Endothelial cell of umbilical vein (primary cell): ENCODE measurements around the gene PXMP4. TPM values are rescaled to one million over a fixed set of nuclear protein-coding genes. Genes with fewer than 3 reads are reported as not detected.

ENCODE experiments used
- BruUV-seq: library from RNA; stranded (reverse); fragments of 400-500 nt; replicated peaks from 2 replicates; lab custom pipeline; 2021; lab: Mats Ljungman, UMichigan
- CTCF ChIA-PET: fragments of 300-600, 350-600 bp; sonication (Branson Sonifier 250); formaldehyde crosslinking; loops from one replicate; lab custom pipeline; 2021; ENCODE audit warnings: antibody characterized with exemption, inconsistent platforms; lab: Charles Lee
- POLR2A ChIA-PET: fragments of 300-600, 350-600 bp; sonication (Branson Sonifier 250); formaldehyde crosslinking; loops from one replicate; lab custom pipeline; 2021; ENCODE audit warnings: antibody characterized with exemption, inconsistent platforms; lab: Charles Lee
- DNase-seq: peaks from one replicate; pipeline ENCODE4 v3.0.0-alpha.2; 2011; ENCODE audit warnings: low read depth, low spot score
- FAIRE-seq: peaks from 2 replicates; lab custom pipeline; 2011; peaks lifted over from hg19 to GRCh38; lab: Jason Lieb, UNC
- H2AFZ ChIP-seq: 2 replicates; pipeline ENCODE4 v1.6.0; 2012; ENCODE audit warnings: low read depth, low read length, control low read depth, inconsistent platforms
- H3K27ac ChIP-seq: 2 replicates; pipeline ENCODE4 v1.5.1; 2011; ENCODE audit warnings: low read depth, mild to moderate bottlenecking, control low read depth, low read length, moderate library complexity; ENCODE audit not compliant: insufficient read depth
- H3K27me3 ChIP-seq, 2 experiments: 2 replicates each; pipeline versions ENCODE4 v1.6.0 to v1.6.1; 2011; ENCODE audit warnings: low read length in 2 of 2, mixed read lengths in 1 of 2; ENCODE audit not compliant: control insufficient read depth in 2 of 2, insufficient read depth in 2 of 2
- H3K36me3 ChIP-seq, 2 experiments: 2 replicates in 1 of 2; 3 replicates in 1 of 2; pipeline ENCODE4 v1.5.1; 2011; ENCODE audit warnings: low read length in 2 of 2, mild to moderate bottlenecking in 1 of 2, moderate library complexity in 1 of 2; ENCODE audit not compliant: control insufficient read depth in 2 of 2, insufficient read depth in 2 of 2; ENCODE audit errors: extremely low read depth in 1 of 2
- H3K4me1 ChIP-seq: 3 replicates; pipeline ENCODE4 v1.5.1; 2011; ENCODE audit warnings: mild to moderate bottlenecking, low read length; ENCODE audit not compliant: control insufficient read depth, insufficient read depth; ENCODE audit errors: extremely low read depth
- H3K4me2 ChIP-seq: 2 replicates; pipeline ENCODE4 v1.6.1; 2011; ENCODE audit warnings: low read length, control low read depth, mixed read lengths; ENCODE audit not compliant: insufficient read depth
- H3K4me3 ChIP-seq, 3 experiments: fragments of 200-600 bp in 1 of 3; sonication (generic), shearing (Covaris generic) in 1 of 3; replicated peaks in 1 of 3; 2 replicates each; pipeline ENCODE4 v1.5.1; 2011 to 2016; ENCODE audit warnings: control low read depth in 3 of 3, low read length in 3 of 3, mild to moderate bottlenecking in 2 of 3, inconsistent platforms in 1 of 3, low read depth in 1 of 3, moderate library complexity in 1 of 3; ENCODE audit not compliant: insufficient read depth in 1 of 3
- H3K79me2 ChIP-seq: 2 replicates; pipeline ENCODE4 v1.6.0; 2012; ENCODE audit warnings: low read length, inconsistent platforms; ENCODE audit not compliant: control insufficient read depth, insufficient read depth
- H3K9ac ChIP-seq: replicated peaks from 2 replicates; pipeline ENCODE3; 2011; ENCODE audit warnings: low read length, control low read depth; ENCODE audit not compliant: insufficient read depth; ENCODE audit errors: extremely low read depth
- H3K9me1 ChIP-seq: replicated peaks from 3 replicates; pipeline ENCODE4 v1.6.0; 2011; ENCODE audit warnings: mild to moderate bottlenecking, low read length; ENCODE audit not compliant: control insufficient read depth, insufficient read depth; ENCODE audit errors: extremely low read depth
- H3K9me3 ChIP-seq: replicated peaks from 2 replicates; pipeline ENCODE4 v1.5.1; 2012; ENCODE audit warnings: low read length, inconsistent platforms; ENCODE audit not compliant: control insufficient read depth, insufficient read depth
- H4K20me1 ChIP-seq: replicated peaks from 2 replicates; pipeline ENCODE3; 2011; ENCODE audit warnings: mild to moderate bottlenecking, low read length; ENCODE audit not compliant: control insufficient read depth, insufficient read depth; ENCODE audit errors: extremely low read depth
- EZH2 ChIP-seq: IDR thresholded peaks from 2 replicates; pipeline ENCODE4 v1.6.1; 2012; ENCODE audit warnings: borderline replicate concordance, low read depth, mild to moderate bottlenecking, moderate library complexity, low read length, inconsistent platforms; ENCODE audit not compliant: severe bottlenecking
- FOS ChIP-seq: IDR thresholded peaks from 2 replicates; pipeline ENCODE4 v1.6.1; 2011; ENCODE audit warnings: mild to moderate bottlenecking, low read length, moderate library complexity, borderline replicate concordance; ENCODE audit not compliant: insufficient read depth
- GATA2 ChIP-seq: IDR thresholded peaks from 2 replicates; pipeline ENCODE4 v1.7.0; 2011; ENCODE audit warnings: low read depth, mild to moderate bottlenecking, moderate library complexity, mixed read lengths, low read length; ENCODE audit not compliant: insufficient read length, insufficient read depth
- JUN ChIP-seq: IDR thresholded peaks from 2 replicates; pipeline ENCODE4 v1.6.1; 2011; ENCODE audit warnings: borderline replicate concordance, low read depth; ENCODE audit not compliant: insufficient read length, insufficient read depth
- MYC ChIP-seq: IDR thresholded peaks from one replicate; pipeline ENCODE4 v1.6.1; 2011; ENCODE audit warnings: mild to moderate bottlenecking, low read depth, low read length
- POLR2A ChIP-seq: IDR thresholded peaks from 2 replicates; pipeline ENCODE4 v1.6.1; 2012; ENCODE audit warnings: low read depth, mild to moderate bottlenecking, control low read depth, low read length
- POLR2AphosphoS5 ChIP-seq: IDR thresholded peaks from 2 replicates; pipeline ENCODE4 v1.6.1; 2012; ENCODE audit warnings: low read depth, mild to moderate bottlenecking, control low read depth, low read length, moderate library complexity; ENCODE audit not compliant: insufficient read depth
- dilution Hi-C: fragments of 300-500 bp; cut with MboI; formaldehyde crosslinking; loops from one replicate; pipeline ENCODE4 v1.15.0; 2019; ENCODE audit warnings: low sequenced_read_pairs; ENCODE audit not compliant: extremely low pct_ligation_motif_present
- intact Hi-C: fragments of 100-400 bp; cut with micrococcal nuclease; formaldehyde crosslinking; loops from one replicate; pipeline ENCODE4 v1.10.0; 2022
- polyA plus RNA-seq, 4 experiments: library from polyadenylated mRNA; depleted of rRNA in 3 of 4; stranded (reverse) in 3 of 4; unstranded in 1 of 4; fragments of >200 nt; gene quantifications; 2 replicates each; pipeline versions ENCODE4 v1.2.1 to v1.2.3, GENCODE V29; 2011 to 2012; ENCODE audit warnings: missing spikeins in 1 of 4
- total RNA-seq: library from RNA; stranded (reverse); gene quantifications from 2 replicates; pipeline ENCODE4 v1.2.3, GENCODE V29; 2021
- TF ChIP-seq, protein P1 (sequence below): IDR thresholded peaks from 2 replicates; pipeline ENCODE4 v1.6.1; 2011; ENCODE audit not compliant: insufficient read depth, insufficient read length
- TF ChIP-seq, protein P2 (sequence below), 2 donors: IDR thresholded peaks; 1 replicate in 1 of 2; 2 replicates in 1 of 2; pipeline ENCODE4 v1.5.1; 2011; ENCODE audit warnings: low read length in 2 of 2, mild to moderate bottlenecking in 2 of 2, moderate library complexity in 2 of 2, control low read depth in 1 of 2, inconsistent platforms in 1 of 2, low read depth in 1 of 2; ENCODE audit not compliant: insufficient read depth in 1 of 2; ENCODE audit errors: extremely low read depth in 1 of 2

Gene PXMP4
- total and polyA plus RNA-seq, 2 donors (not counting 3 experiments of a cell fraction or from before 2014, with no cell fraction given) = 6.9 to 8.5 TPM

DNA sequence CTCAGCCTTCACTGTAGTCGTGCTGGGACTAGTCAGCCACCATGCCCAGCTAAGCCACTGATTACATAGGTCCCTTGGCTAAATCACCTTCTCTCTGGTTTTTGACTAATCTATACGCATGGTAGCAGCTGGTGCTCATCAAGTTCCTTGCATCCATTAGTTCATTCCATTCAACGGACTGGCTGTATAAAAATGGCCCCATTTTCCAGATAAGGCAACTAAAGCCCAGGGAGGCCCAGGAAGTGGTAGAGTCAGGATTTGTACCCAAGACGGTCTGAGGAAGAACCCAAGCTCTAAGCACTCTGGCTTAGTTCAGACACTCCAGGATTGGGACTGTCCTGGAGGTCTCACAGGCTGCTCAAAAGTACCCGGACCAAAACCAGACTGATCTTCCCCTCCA, 38.8 kb downstream of the PXMP4 start:
- Histone ChIP-seq H3K9me1 (no peaks in the 10 kb centered on the region), H4K20me1 (no peaks in the 10 kb centered on the region), H3K9ac (no peak overlapping the region), H3K79me2 (peaks cover 26% of the 10 kb centered on the region), H2AFZ (no peak overlapping the region), H3K4me3 (no peak overlapping the region), H3K27me3 (no peaks in the 10 kb centered on the region), H3K4me1 (peaks cover 15% of the 10 kb centered on the region), H3K4me2 (no peak overlapping the region), H3K36me3 (no peaks in the 10 kb centered on the region), H3K9me3 (no peaks in the 10 kb centered on the region), H3K27ac (no peak overlapping the region)
- POLR2A ChIA-PET = interaction anchor here (1.1 kb wide), 1 partner anchor 312 kb away, joined by 3 read pairs; no protein-coding TSS in a partner anchor
- no TSS peak for BruUV-seq
- DNase-seq (no peak), FAIRE-seq (no peak)
- CTCF ChIA-PET = interaction anchor here (0.5 to 2.9 kb wide), 2 partner anchors 13 to 71 kb away, joined by 3 to 10 read pairs; no protein-coding TSS in a partner anchor
- dilution Hi-C loops = no loop called here
- intact Hi-C loops = no loop called here
- TF ChIP-seq POLR2A (no peak), EZH2 (no peak), POLR2AphosphoS5 (no peak), GATA2 (no peak), MYC (no peak), FOS (no peak), JUN (no peak)
- TF ChIP-seq, protein P1, sequence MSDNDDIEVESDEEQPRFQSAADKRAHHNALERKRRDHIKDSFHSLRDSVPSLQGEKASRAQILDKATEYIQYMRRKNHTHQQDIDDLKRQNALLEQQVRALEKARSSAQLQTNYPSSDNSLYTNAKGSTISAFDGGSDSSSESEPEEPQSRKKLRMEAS = no peak
- TF ChIP-seq, protein P2, sequence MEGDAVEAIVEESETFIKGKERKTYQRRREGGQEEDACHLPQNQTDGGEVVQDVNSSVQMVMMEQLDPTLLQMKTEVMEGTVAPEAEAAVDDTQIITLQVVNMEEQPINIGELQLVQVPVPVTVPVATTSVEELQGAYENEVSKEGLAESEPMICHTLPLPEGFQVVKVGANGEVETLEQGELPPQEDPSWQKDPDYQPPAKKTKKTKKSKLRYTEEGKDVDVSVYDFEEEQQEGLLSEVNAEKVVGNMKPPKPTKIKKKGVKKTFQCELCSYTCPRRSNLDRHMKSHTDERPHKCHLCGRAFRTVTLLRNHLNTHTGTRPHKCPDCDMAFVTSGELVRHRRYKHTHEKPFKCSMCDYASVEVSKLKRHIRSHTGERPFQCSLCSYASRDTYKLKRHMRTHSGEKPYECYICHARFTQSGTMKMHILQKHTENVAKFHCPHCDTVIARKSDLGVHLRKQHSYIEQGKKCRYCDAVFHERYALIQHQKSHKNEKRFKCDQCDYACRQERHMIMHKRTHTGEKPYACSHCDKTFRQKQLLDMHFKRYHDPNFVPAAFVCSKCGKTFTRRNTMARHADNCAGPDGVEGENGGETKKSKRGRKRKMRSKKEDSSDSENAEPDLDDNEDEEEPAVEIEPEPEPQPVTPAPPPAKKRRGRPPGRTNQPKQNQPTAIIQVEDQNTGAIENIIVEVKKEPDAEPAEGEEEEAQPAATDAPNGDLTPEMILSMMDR (IDR thresholded peaks at IDR 0.05; ENCODE audit: extremely low read depth in 1 of 2, insufficient read depth in 1 of 2, low read depth in 1 of 2, low read length in 2 of 2) = no peak
